HEK293 (cell line): Measurements from ENCODE around the gene KLHL28.

Experiments
- FEZF1 ChIP-seq: fragments of 450-650 bp; formaldehyde crosslinking; IDR thresholded peaks from 2 replicates; pipeline ENCODE4 v1.5.1; 2016; ENCODE audit warnings: missing biosample characterization, missing genetic modification characterization
- HIC1 ChIP-seq: fragments of 450-650 bp; formaldehyde crosslinking; IDR thresholded peaks from 2 replicates; pipeline ENCODE4 v1.5.1; 2016; ENCODE audit warnings: missing biosample characterization, missing genetic modification characterization
- KLF10 ChIP-seq: fragments of 450-650 bp; IDR thresholded peaks from 2 replicates; pipeline ENCODE4 v1.5.1; 2018; ENCODE audit warnings: missing biosample characterization, mild to moderate bottlenecking, missing genetic modification characterization
- KLF17 ChIP-seq: fragments of 450-650 bp; formaldehyde crosslinking; IDR thresholded peaks from 2 replicates; pipeline ENCODE4 v1.5.1; 2016; ENCODE audit warnings: missing biosample characterization, missing genetic modification characterization
- KLF7 ChIP-seq: fragments of 450-650 bp; formaldehyde crosslinking; IDR thresholded peaks from 2 replicates; pipeline ENCODE4 v1.5.1; 2016; ENCODE audit warnings: missing biosample characterization, missing genetic modification characterization, borderline replicate concordance
- KLF8 ChIP-seq: fragments of 450-650 bp; formaldehyde crosslinking; IDR thresholded peaks from 2 replicates; pipeline ENCODE4 v1.5.1; 2016; ENCODE audit warnings: missing biosample characterization, missing genetic modification characterization
- OSR2 ChIP-seq: fragments of 450-650 bp; formaldehyde crosslinking; IDR thresholded peaks from 2 replicates; pipeline ENCODE4 v1.5.1; 2016; ENCODE audit warnings: missing biosample characterization, missing genetic modification characterization
- OVOL3 ChIP-seq: fragments of 450-650 bp; formaldehyde crosslinking; IDR thresholded peaks from 2 replicates; pipeline ENCODE4 v1.5.1; 2016; ENCODE audit warnings: missing biosample characterization, missing genetic modification characterization
- TSHZ1 ChIP-seq: fragments of 450-650 bp; formaldehyde crosslinking; IDR thresholded peaks from 2 replicates; pipeline ENCODE4 v1.5.1; 2016; ENCODE audit warnings: missing biosample characterization, missing genetic modification characterization, borderline replicate concordance
- ZFP37 ChIP-seq: fragments of 450-650 bp; formaldehyde crosslinking; IDR thresholded peaks from 2 replicates; pipeline ENCODE4 v1.5.1; 2016; ENCODE audit warnings: missing biosample characterization, missing genetic modification characterization
- ZNF18 ChIP-seq: fragments of 450-650 bp; formaldehyde crosslinking; IDR thresholded peaks from 2 replicates; pipeline ENCODE4 v1.5.1; 2016; ENCODE audit warnings: missing biosample characterization, missing genetic modification characterization
- ZNF221 ChIP-seq: fragments of 450-650 bp; formaldehyde crosslinking; IDR thresholded peaks from 2 replicates; pipeline ENCODE4 v1.5.1; 2017; ENCODE audit warnings: missing biosample characterization, missing genetic modification characterization, borderline replicate concordance
- ZNF24 ChIP-seq: fragments of 450-650 bp; formaldehyde crosslinking; IDR thresholded peaks from 2 replicates; pipeline ENCODE4 v1.5.1; 2016; ENCODE audit warnings: missing biosample characterization, missing genetic modification characterization
- ZNF366 ChIP-seq: fragments of 450-650 bp; formaldehyde crosslinking; conservative IDR thresholded peaks from 2 replicates; pipeline ENCODE4 v1.5.1; 2016; ENCODE audit warnings: missing biosample characterization, missing genetic modification characterization
- ZNF510 ChIP-seq: fragments of 450-650 bp; formaldehyde crosslinking; IDR thresholded peaks from 2 replicates; pipeline ENCODE4 v1.5.1; 2018; ENCODE audit warnings: mild to moderate bottlenecking, missing genetic modification characterization, missing biosample characterization; ENCODE audit not compliant: insufficient replicate concordance
- ZNF518A ChIP-seq: fragments of 450-650 bp; formaldehyde crosslinking; conservative IDR thresholded peaks from 2 replicates; pipeline ENCODE4 v1.5.1; 2016; ENCODE audit warnings: low read depth, missing biosample characterization, missing genetic modification characterization
- ZNF530 ChIP-seq: fragments of 450-650 bp; formaldehyde crosslinking; IDR thresholded peaks from 2 replicates; pipeline ENCODE4 v1.5.1; 2016; ENCODE audit warnings: low read depth, missing biosample characterization, missing genetic modification characterization
- ZNF548 ChIP-seq: fragments of 450-650 bp; formaldehyde crosslinking; IDR thresholded peaks from 2 replicates; pipeline ENCODE4 v1.5.1; 2016; ENCODE audit warnings: missing biosample characterization, missing genetic modification characterization
- ZNF658 ChIP-seq: fragments of 450-650 bp; formaldehyde crosslinking; IDR thresholded peaks from 2 replicates; pipeline ENCODE4; 2016; ENCODE audit warnings: missing biosample characterization, missing genetic modification characterization
- ZNF791 ChIP-seq: fragments of 450-650 bp; formaldehyde crosslinking; IDR thresholded peaks from 2 replicates; pipeline ENCODE4 v1.5.1; 2016; ENCODE audit warnings: missing biosample characterization, missing genetic modification characterization
- ZSCAN30 ChIP-seq: fragments of 450-650 bp; IDR thresholded peaks from 2 replicates; pipeline ENCODE4 v1.5.1; 2018; ENCODE audit warnings: missing biosample characterization, mild to moderate bottlenecking, missing genetic modification characterization, moderate library complexity
- ZXDB ChIP-seq: fragments of 450-650 bp; formaldehyde crosslinking; IDR thresholded peaks from 2 replicates; pipeline ENCODE4 v1.5.1; 2016; ENCODE audit warnings: missing biosample characterization, missing genetic modification characterization

KLHL28 gene

GRCh38 chr14:44961554-44962333, at the start of gene KLHL28, which contains the start of gene TOGARAM1 (continued):
- TF ChIP-seq HIC1 (tag by site-specific recombination): peak; percentile 97
- TF ChIP-seq KLF10 (tag by site-specific recombination): no peak
- TF ChIP-seq ZNF658 (tag by site-specific recombination): no peak
- TF ChIP-seq KLF17 (tag by site-specific recombination): peak; percentile 60
- no peak for TF ChIP-seq ZNF18 (tag by site-specific recombination)
- TF ChIP-seq ZNF510 (tag by site-specific recombination): no peak
- TF ChIP-seq ZNF791 (tag by site-specific recombination): no peak
- TF ChIP-seq ZNF548 (tag by site-specific recombination): no peak
- TF ChIP-seq ZNF221 (tag by site-specific recombination): no peak
- TF ChIP-seq ZNF24 (tag by site-specific recombination): no peak
- 0 out of 2 replicates have a peak, but pooled peaks have one; percentile 20 for TF ChIP-seq ZSCAN30 (tag by site-specific recombination)
- no peak; the same call in 1 of the 2 replicates for TF ChIP-seq OSR2 (tag by site-specific recombination)
- no peak for TF ChIP-seq ZNF530 (tag by site-specific recombination)
- peak; percentile 55 for TF ChIP-seq ZNF366
- TF ChIP-seq FEZF1: no peak
- TF ChIP-seq ZXDB (tag by site-specific recombination): peak; percentile 84; the same call in 1 of the 2 replicates
- 0 out of 2 replicates have a peak, but pooled peaks have one; percentile 42 for TF ChIP-seq ZFP37 (tag by site-specific recombination)
- no peak for TF ChIP-seq KLF7 (tag by site-specific recombination)
- no peak for TF ChIP-seq TSHZ1 (tag by site-specific recombination)
- no peak; the same call in 1 of the 2 replicates for TF ChIP-seq OVOL3 (tag by site-specific recombination)
- peak; percentile 88 for TF ChIP-seq ZNF518A (tag by site-specific recombination)
- TF ChIP-seq KLF8 (tag by site-specific recombination): 0 out of 2 replicates have a peak, but pooled peaks have one; percentile 32
